ENCODE measurements around the gene CENPW. TPM values are rescaled to one million over a fixed set of nuclear protein-coding genes. Genes with fewer than 3 reads are reported as not detected.

CENPW gene
- total RNA-seq, 1 experiment from 2014 or later = 46.9 TPM

DNA sequence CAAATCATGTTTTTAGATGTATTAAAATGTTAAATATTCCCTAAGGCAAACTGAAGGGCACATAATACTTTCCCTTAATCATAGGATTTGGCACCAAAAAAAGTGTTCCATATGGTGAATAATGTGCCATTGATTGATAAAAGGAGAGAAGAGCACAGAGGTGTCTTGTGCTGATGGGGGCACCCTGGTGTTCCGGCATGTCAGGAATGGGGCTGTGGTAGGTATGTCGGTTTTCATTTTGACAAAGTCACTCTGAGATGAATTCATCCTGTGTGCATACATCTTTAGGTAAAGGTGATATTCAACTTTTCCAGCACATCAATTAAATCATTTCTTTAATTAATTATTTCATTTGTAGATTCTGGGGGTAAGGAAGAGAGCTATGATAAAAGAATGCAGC lies 36.8 kb downstream of the CENPW start:
- Histone ChIP-seq H3K27ac (ENCODE audit: low read depth, low read length) (no peak overlapping the region), H3K27me3 (ENCODE audit: insufficient read depth, low read length) (no peaks in the 10 kb centered on the region), H3K36me3 (ENCODE audit: control insufficient read depth in 1 of 2, insufficient read depth in 2 of 2, low read length in 2 of 2) (no peaks in the 10 kb centered on the region), H3K4me2 (ENCODE audit: low read length) (no peak overlapping the region), H4K20me1 (ENCODE audit: insufficient read depth) (no peaks in the 10 kb centered on the region; the same call in 1 of the 2 replicates), H3K79me2 (ENCODE audit: insufficient read depth, low read length) (no peaks in the 10 kb centered on the region), H2AFZ (ENCODE audit: low read depth, low read length, poor library complexity, severe bottlenecking) (no peak overlapping the region), H3K4me3 (replicated peaks in 1 of 2; ENCODE audit: low read depth in 1 of 2, low read length in 2 of 2) (no peak overlapping the region), H3K9me3 (ENCODE audit: control insufficient read depth in 1 of 2, insufficient read depth in 1 of 2, low read depth in 1 of 2, low read length in 2 of 2) (no peaks in the 10 kb centered on the region), H3K4me1 (ENCODE audit: control insufficient read depth in 1 of 2, insufficient read depth in 2 of 2, low read length in 2 of 2) (no peaks in the 10 kb centered on the region), H3K9ac (ENCODE audit: low read length) (no peak overlapping the region), H3K9me2 (ENCODE audit: insufficient read depth) (no peaks in the 10 kb centered on the region)
- ChIA-PET RAD21 (ENCODE audit: low non-redundant PET in 1 of 2, low total read pairs in 2 of 2, uncharacterized antibody in 2 of 2, unreplicated experiment in 2 of 2) (no interaction called here), CTCF (no interaction called here), POLR2A (no interaction called here)
- ATAC-seq (no peak), DNase-seq (ENCODE audit: low read depth, low spot score) (no peak)
- TF ChIP-seq EZH2 (IDR thresholded peaks at IDR 0.05) = no peak
- no peak for TF ChIP-seq RAD21 (IDR thresholded peaks at IDR 0.05; ENCODE audit: low read depth)
- TF ChIP-seq, protein P1, sequence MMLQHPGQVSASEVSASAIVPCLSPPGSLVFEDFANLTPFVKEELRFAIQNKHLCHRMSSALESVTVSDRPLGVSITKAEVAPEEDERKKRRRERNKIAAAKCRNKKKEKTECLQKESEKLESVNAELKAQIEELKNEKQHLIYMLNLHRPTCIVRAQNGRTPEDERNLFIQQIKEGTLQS (IDR thresholded peaks at IDR 0.05) = no peak
- no TSS peak for BruUV-seq (replicated peaks)
- intact Hi-C loops (cut with micrococcal nuclease) = no loop called here

- ChIA-PET POLR2A (no interaction called here), RAD21 (ENCODE audit: low non-redundant PET in 1 of 2, low total read pairs in 2 of 2, uncharacterized antibody in 2 of 2, unreplicated experiment in 2 of 2) (no interaction called here), CTCF (no interaction called here)
- ATAC-seq (no peak), DNase-seq (ENCODE audit: low read depth, low spot score) (no peak)
- Histone ChIP-seq H4K20me1 (ENCODE audit: insufficient read depth) (no peaks in the 10 kb centered on the region), H3K27me3 (ENCODE audit: insufficient read depth, low read length) (no peaks in the 10 kb centered on the region), H3K4me2 (ENCODE audit: low read length) (no peak overlapping the region), H3K4me1 (ENCODE audit: control insufficient read depth in 1 of 2, insufficient read depth in 2 of 2, low read length in 2 of 2) (no peaks in the 10 kb centered on the region), H3K36me3 (ENCODE audit: control insufficient read depth in 1 of 2, insufficient read depth in 2 of 2, low read length in 2 of 2) (no peaks in the 10 kb centered on the region), H3K27ac (ENCODE audit: low read depth, low read length) (no peak overlapping the region), H3K9me3 (ENCODE audit: control insufficient read depth in 1 of 2, insufficient read depth in 1 of 2, low read depth in 1 of 2, low read length in 2 of 2) (no peaks in the 10 kb centered on the region), H3K9me2 (ENCODE audit: insufficient read depth) (no peaks in the 10 kb centered on the region), H3K9ac (ENCODE audit: low read length) (no peak overlapping the region), H3K4me3 (replicated peaks in 1 of 2; ENCODE audit: low read depth in 1 of 2, low read length in 2 of 2) (no peak overlapping the region), H3K79me2 (ENCODE audit: insufficient read depth, low read length) (no peaks in the 10 kb centered on the region), H2AFZ (ENCODE audit: low read depth, low read length, poor library complexity, severe bottlenecking) (no peak overlapping the region)
- intact Hi-C loops (cut with micrococcal nuclease) = no loop called here
- no peak for TF ChIP-seq EZH2phosphoT487 (IDR thresholded peaks at IDR 0.05; ENCODE audit: borderline replicate concordance)
- no peak for TF ChIP-seq CTCF (IDR thresholded peaks at IDR 0.05 in 2 of 3, conservative IDR thresholded peaks at IDR 0.05 in 1 of 3; ENCODE audit: borderline replicate concordance in 1 of 3, insufficient read depth in 1 of 3, low read depth in 2 of 3, low read length in 2 of 3)
- TF ChIP-seq RAD21 (IDR thresholded peaks at IDR 0.05; ENCODE audit: low read depth) = no peak
- no peak for TF ChIP-seq EZH2 (IDR thresholded peaks at IDR 0.05)
- no peak for TF ChIP-seq MAX (IDR thresholded peaks at IDR 0.05)
- TF ChIP-seq, protein P2, sequence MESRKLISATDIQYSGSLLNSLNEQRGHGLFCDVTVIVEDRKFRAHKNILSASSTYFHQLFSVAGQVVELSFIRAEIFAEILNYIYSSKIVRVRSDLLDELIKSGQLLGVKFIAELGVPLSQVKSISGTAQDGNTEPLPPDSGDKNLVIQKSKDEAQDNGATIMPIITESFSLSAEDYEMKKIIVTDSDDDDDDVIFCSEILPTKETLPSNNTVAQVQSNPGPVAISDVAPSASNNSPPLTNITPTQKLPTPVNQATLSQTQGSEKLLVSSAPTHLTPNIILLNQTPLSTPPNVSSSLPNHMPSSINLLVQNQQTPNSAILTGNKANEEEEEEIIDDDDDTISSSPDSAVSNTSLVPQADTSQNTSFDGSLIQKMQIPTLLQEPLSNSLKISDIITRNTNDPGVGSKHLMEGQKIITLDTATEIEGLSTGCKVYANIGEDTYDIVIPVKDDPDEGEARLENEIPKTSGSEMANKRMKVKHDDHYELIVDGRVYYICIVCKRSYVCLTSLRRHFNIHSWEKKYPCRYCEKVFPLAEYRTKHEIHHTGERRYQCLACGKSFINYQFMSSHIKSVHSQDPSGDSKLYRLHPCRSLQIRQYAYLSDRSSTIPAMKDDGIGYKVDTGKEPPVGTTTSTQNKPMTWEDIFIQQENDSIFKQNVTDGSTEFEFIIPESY (IDR thresholded peaks at IDR 0.05; ENCODE audit: extremely low read depth, insufficient replicate concordance, low read length) = no peak
- TF ChIP-seq POLR2A (IDR thresholded peaks at IDR 0.05; ENCODE audit: borderline replicate concordance, extremely low read depth, insufficient read depth, insufficient read length) = no peak
- TF ChIP-seq, protein P1 (IDR thresholded peaks at IDR 0.05) = no peak
- TF ChIP-seq TCF7L2 (IDR thresholded peaks at IDR 0.05; ENCODE audit: borderline replicate concordance, extremely low read depth, insufficient read depth, insufficient read length) = no peak
- no peak for TF ChIP-seq ZFX (IDR thresholded peaks at IDR 0.05)
- no peak for TF ChIP-seq YY1 (IDR thresholded peaks at IDR 0.05; ENCODE audit: extremely low read depth, insufficient replicate concordance, low read depth, low read length)
- no peak for TF ChIP-seq POLR2AphosphoS5 (IDR thresholded peaks at IDR 0.05; ENCODE audit: low read depth, low read length)
- no TSS peak for BruUV-seq (replicated peaks)
Observed at GRCh38 chr6:126377594-126378153, 37.8 kb downstream of the CENPW start.
